K562 (cell line): ENCODE data around the gene UBN2. TPM values are rescaled to one million over a fixed set of nuclear protein-coding genes. Genes with fewer than 3 reads are reported as not detected.
A peak's percentile ranks its signal among the peaks of the same experiment; 100 is the strongest.

Experiments used
- BCOR ChIP-seq: fragments of 450-650 bp; IDR thresholded peaks from 2 replicates; pipeline ENCODE4 v1.6.1; 2016
- CTBP1 ChIP-seq: fragments of 450-650 bp; IDR thresholded peaks from 2 replicates; pipeline ENCODE4 v1.6.1; 2016; ENCODE audit warnings: borderline replicate concordance
- IRF2 ChIP-seq: sonication (generic); formaldehyde crosslinking; IDR thresholded peaks from 2 replicates; pipeline ENCODE4 v1.8.1; 2022; ENCODE audit warnings: mild to moderate bottlenecking, missing genetic modification reagents
- JUND ChIP-seq, 2 experiments: IDR thresholded peaks; 2 replicates in 1 of 2; 3 replicates in 1 of 2; pipeline ENCODE4 v1.6.1; 2011; ENCODE audit warnings: borderline replicate concordance in 2 of 2, low read depth in 2 of 2, low read length in 2 of 2, improper control_type of control experiment in 1 of 2, missing biosample characterization in 1 of 2, missing genetic modification characterization in 1 of 2, missing genetic modification reagents in 1 of 2
- PTBP1 ChIP-seq: fragments of 200-400 bp; formaldehyde crosslinking; IDR thresholded peaks from 2 replicates; pipeline ENCODE4 v1.6.1; 2017; ENCODE audit warnings: low read depth, low read length
- TAF9B ChIP-seq: fragments of 450-650 bp; IDR thresholded peaks from 2 replicates; pipeline ENCODE4 v1.6.1; 2018; ENCODE audit warnings: mild to moderate bottlenecking; ENCODE audit not compliant: partially characterized antibody
- ZC3H11A ChIP-seq: IDR thresholded peaks from 2 replicates; pipeline ENCODE4 v1.6.1; 2012; ENCODE audit warnings: low read depth, low read length, improper control_type of control experiment
- ZNF146 ChIP-seq: IDR thresholded peaks from one replicate; pipeline ENCODE4 v1.6.1; 2018; ENCODE audit warnings: missing compliant biosample characterization; ENCODE audit not compliant: unreplicated experiment
- ZSCAN29 ChIP-seq: fragments of 450-650 bp; IDR thresholded peaks from 2 replicates; pipeline ENCODE4 v1.6.1; 2017
- polyA plus RNA-seq, 8 experiments: library from polyadenylated mRNA; depleted of rRNA in 4 of 8; stranded (reverse) in 5 of 8; unstranded in 3 of 8; fragments of >200 nt; fragmentation: Nextera tagmentation in 2 of 8; fragmentation: Illumina TruSeq in 1 of 8; extraction: Ambion mirVana in 2 of 8; extraction: Trizol in 1 of 8; gene quantifications; 2 replicates each; pipeline versions ENCODE4 v1.2.1 to v1.2.3, GENCODE V29; 2011 to 2014; ENCODE audit warnings: inconsistent platforms in 1 of 8, missing spikeins in 1 of 8
- total RNA-seq, 7 experiments: library from RNA; depleted of rRNA in 6 of 7; stranded (reverse); fragments of >200 nt in 6 of 7; fragmentation: Illumina TruSeq in 2 of 7; extraction: Trizol in 2 of 7; gene quantifications; 2 replicates each; pipeline versions ENCODE4 v1.2.1 to v1.2.3, GENCODE V29; 2011 to 2021; ENCODE audit warnings: low replicate concordance in 1 of 7
- TF ChIP-seq, protein P1 (sequence below): IDR thresholded peaks from 2 replicates; pipeline ENCODE4 v1.6.1; 2011; ENCODE audit warnings: borderline replicate concordance, low read depth, mild to moderate bottlenecking, moderate library complexity, low read length; ENCODE audit not compliant: insufficient read depth, poor library complexity, severe bottlenecking
- TF ChIP-seq, protein P2 (sequence below): sonication (generic); formaldehyde crosslinking; IDR thresholded peaks from 2 replicates; pipeline ENCODE4 v1.4.0; 2020; ENCODE audit warnings: mild to moderate bottlenecking, missing genetic modification reagents
- TF ChIP-seq, protein P3 (sequence below): IDR thresholded peaks from 3 replicates; pipeline ENCODE4 v1.6.1; 2011; ENCODE audit warnings: borderline replicate concordance, mild to moderate bottlenecking, moderate library complexity; ENCODE audit not compliant: insufficient read length; ENCODE audit errors: extremely low read depth
- TF ChIP-seq, protein P4 (sequence below): fragments of 450-650 bp; IDR thresholded peaks from 2 replicates; pipeline ENCODE4 v1.6.1; 2016
- TF ChIP-seq, protein P5 (sequence below): fragments of 250-450 bp; sonication (Bioruptor Pico); IDR thresholded peaks from 2 replicates; pipeline ENCODE4 v1.5.0; 2021; ENCODE audit warnings: mild to moderate bottlenecking, moderate library complexity

UBN2 gene
- total and polyA plus RNA-seq, 9 of the 15 experiments (the other 6 are each of a cell fraction or from before 2014, with no cell fraction given), result 1.2 to 19.5 (median 9.9) TPM

DNA sequence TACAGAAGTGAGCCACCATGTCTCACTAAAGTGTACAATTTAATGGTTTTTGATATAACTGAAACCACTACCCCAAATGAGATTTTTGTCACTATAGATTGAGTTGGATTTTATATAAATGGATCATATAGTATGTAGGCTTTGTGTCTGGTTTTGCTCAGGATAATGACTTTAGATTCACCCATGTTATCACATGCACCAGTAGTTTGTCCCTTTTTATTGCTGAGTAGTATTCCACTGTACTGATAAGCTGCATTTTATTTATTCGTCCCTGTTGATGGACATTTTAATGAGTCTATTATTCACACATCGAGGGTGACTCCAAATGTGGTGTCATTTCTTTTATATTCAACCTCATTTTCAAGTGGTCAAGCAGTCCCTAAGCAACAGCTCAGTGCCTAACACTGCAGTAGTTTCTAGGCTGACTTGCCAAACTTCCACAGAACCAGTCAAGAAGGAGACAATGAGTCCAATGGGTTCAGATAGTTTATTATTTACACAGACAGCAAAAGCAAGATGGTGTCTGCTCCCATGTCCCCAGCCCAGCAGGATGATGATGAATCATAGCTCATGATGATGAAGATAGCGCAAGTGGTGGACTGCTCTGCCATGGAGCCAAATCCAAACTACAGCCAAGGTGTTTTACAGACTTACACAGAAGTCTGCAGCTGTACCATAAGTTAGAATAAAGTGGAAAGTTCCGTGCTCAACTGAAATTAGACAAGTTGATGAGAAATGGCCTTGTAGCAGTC is 103.5 kb downstream of the UBN2 start (continued):
- TF ChIP-seq, protein P1, sequence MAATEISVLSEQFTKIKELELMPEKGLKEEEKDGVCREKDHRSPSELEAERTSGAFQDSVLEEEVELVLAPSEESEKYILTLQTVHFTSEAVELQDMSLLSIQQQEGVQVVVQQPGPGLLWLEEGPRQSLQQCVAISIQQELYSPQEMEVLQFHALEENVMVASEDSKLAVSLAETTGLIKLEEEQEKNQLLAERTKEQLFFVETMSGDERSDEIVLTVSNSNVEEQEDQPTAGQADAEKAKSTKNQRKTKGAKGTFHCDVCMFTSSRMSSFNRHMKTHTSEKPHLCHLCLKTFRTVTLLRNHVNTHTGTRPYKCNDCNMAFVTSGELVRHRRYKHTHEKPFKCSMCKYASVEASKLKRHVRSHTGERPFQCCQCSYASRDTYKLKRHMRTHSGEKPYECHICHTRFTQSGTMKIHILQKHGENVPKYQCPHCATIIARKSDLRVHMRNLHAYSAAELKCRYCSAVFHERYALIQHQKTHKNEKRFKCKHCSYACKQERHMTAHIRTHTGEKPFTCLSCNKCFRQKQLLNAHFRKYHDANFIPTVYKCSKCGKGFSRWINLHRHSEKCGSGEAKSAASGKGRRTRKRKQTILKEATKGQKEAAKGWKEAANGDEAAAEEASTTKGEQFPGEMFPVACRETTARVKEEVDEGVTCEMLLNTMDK, result no peak
- TF ChIP-seq BCOR (0 out of 2 replicates have a peak, but pooled peaks have one; percentile 31), ZNF146 (CRISPR knock-in tag) (peak; percentile 85), JUND (IDR thresholded peaks at IDR 0.05; ENCODE audit: borderline replicate concordance, low read depth, low read length) (peak; percentile 91), JUND (tag; IDR thresholded peaks at IDR 0.05; ENCODE audit: borderline replicate concordance, low read depth, low read length) (peak; percentile 91; the same call in 2 of the 3 replicates), PTBP1 (no peak), TAF9B (no peak), CTBP1 (peak; percentile 75), IRF2 (0 out of 2 replicates have a peak, but pooled peaks have one; percentile 24), ZSCAN29 (no peak), ZC3H11A (no peak)
- TF ChIP-seq, protein P2, sequence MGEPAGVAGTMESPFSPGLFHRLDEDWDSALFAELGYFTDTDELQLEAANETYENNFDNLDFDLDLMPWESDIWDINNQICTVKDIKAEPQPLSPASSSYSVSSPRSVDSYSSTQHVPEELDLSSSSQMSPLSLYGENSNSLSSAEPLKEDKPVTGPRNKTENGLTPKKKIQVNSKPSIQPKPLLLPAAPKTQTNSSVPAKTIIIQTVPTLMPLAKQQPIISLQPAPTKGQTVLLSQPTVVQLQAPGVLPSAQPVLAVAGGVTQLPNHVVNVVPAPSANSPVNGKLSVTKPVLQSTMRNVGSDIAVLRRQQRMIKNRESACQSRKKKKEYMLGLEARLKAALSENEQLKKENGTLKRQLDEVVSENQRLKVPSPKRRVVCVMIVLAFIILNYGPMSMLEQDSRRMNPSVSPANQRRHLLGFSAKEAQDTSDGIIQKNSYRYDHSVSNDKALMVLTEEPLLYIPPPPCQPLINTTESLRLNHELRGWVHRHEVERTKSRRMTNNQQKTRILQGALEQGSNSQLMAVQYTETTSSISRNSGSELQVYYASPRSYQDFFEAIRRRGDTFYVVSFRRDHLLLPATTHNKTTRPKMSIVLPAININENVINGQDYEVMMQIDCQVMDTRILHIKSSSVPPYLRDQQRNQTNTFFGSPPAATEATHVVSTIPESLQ, result no peak
- TF ChIP-seq, protein P3, sequence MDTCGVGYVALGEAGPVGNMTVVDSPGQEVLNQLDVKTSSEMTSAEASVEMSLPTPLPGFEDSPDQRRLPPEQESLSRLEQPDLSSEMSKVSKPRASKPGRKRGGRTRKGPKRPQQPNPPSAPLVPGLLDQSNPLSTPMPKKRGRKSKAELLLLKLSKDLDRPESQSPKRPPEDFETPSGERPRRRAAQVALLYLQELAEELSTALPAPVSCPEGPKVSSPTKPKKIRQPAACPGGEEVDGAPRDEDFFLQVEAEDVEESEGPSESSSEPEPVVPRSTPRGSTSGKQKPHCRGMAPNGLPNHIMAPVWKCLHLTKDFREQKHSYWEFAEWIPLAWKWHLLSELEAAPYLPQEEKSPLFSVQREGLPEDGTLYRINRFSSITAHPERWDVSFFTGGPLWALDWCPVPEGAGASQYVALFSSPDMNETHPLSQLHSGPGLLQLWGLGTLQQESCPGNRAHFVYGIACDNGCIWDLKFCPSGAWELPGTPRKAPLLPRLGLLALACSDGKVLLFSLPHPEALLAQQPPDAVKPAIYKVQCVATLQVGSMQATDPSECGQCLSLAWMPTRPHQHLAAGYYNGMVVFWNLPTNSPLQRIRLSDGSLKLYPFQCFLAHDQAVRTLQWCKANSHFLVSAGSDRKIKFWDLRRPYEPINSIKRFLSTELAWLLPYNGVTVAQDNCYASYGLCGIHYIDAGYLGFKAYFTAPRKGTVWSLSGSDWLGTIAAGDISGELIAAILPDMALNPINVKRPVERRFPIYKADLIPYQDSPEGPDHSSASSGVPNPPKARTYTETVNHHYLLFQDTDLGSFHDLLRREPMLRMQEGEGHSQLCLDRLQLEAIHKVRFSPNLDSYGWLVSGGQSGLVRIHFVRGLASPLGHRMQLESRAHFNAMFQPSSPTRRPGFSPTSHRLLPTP, result no peak
- TF ChIP-seq, protein P4, sequence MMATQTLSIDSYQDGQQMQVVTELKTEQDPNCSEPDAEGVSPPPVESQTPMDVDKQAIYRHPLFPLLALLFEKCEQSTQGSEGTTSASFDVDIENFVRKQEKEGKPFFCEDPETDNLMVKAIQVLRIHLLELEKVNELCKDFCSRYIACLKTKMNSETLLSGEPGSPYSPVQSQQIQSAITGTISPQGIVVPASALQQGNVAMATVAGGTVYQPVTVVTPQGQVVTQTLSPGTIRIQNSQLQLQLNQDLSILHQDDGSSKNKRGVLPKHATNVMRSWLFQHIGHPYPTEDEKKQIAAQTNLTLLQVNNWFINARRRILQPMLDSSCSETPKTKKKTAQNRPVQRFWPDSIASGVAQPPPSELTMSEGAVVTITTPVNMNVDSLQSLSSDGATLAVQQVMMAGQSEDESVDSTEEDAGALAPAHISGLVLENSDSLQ, result 0 out of 2 replicates have a peak, but pooled peaks have one; percentile 19
- TF ChIP-seq, protein P5, sequence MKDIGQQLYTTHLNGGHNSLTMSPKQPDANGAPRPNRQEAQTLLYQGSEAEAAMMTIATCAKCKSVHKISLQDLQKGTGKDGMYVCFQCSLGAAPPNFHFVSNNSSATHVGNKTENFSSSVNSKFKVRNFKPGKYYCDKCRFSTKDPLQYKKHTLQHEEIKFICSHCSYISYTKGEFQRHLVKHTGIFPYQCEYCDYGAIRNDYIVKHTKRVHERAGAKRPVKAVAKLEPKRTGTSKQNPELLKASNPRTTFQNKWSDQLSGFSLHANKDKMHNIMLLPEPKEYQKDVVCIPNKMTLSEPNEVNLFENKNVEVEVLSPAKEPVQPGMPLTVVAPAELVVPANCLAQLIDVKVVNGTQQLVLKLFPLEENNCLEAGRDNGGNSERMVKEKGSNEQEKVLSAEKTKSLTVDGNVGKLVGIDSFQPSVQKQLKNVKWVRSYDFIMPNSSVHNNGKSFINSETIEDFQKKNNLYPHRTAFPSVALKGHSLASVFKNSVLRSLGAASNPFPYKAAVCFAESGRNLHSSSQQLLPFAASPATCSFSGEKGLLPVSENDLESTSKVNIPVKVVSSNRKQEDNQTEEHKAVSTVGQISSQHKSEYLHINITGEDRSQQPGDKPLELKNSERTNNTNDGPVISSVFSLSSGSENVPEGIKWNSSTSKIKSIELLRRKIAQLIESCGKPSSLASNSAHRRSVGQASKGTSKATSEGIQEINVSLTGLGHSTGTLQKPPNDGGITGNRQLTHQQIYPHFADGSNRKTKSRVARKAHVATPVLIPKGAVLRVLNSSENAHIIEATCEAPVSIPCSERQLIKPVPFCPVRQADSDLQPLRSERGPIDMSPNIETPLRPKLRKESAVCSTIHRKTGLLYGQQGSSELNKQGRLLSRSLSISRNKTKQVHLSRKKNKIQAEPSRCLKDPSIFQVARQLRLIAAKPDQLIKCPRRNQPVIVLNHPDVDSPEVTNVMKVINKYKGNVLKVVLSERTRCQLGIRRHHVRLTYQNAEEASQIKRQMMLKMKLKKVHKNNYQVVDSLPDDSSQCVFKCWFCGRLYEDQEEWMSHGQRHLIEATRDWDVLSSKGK (CRISPR knock-in tag), result no peak
